Coronary artery (tissue), 2 donors: Measurements from ENCODE around the gene C6orf58.

Source experiments
- DNase-seq: peaks from one replicate; pipeline ENCODE4 v3.0.0-alpha.2; 2017; ENCODE audit warnings: low spot score
- H3K27ac ChIP-seq, 2 donors: fragments of 200-600 bp; sonication (generic); one replicate each; pipeline ENCODE4 v1.5.1; 2016 to 2019
- H3K4me3 ChIP-seq: fragments of 200-600 bp; sonication (generic); 2 replicates; pipeline ENCODE4 v1.5.1; 2016; ENCODE audit warnings: mild to moderate bottlenecking, moderate library complexity
- TF ChIP-seq, protein P1 (sequence below): fragments of 200-600 bp; sonication (generic); IDR thresholded peaks from one replicate; pipeline ENCODE4 v1.5.1; 2019; ENCODE audit warnings: antibody characterized with exemption

C6orf58 gene

GRCh38 chr6:127576874-127577273 lies at the start of gene C6orf58:
C6orf58 (plus strand) TSS chr6:127577174; CDS start chr6:127577186, 12 bp downstream.
- Histone ChIP-seq H3K27ac (no peak within 1 kb of the TSS), H3K4me3 (no peak within 1 kb of the TSS)
- TF ChIP-seq, protein P1, sequence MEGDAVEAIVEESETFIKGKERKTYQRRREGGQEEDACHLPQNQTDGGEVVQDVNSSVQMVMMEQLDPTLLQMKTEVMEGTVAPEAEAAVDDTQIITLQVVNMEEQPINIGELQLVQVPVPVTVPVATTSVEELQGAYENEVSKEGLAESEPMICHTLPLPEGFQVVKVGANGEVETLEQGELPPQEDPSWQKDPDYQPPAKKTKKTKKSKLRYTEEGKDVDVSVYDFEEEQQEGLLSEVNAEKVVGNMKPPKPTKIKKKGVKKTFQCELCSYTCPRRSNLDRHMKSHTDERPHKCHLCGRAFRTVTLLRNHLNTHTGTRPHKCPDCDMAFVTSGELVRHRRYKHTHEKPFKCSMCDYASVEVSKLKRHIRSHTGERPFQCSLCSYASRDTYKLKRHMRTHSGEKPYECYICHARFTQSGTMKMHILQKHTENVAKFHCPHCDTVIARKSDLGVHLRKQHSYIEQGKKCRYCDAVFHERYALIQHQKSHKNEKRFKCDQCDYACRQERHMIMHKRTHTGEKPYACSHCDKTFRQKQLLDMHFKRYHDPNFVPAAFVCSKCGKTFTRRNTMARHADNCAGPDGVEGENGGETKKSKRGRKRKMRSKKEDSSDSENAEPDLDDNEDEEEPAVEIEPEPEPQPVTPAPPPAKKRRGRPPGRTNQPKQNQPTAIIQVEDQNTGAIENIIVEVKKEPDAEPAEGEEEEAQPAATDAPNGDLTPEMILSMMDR: no peak
- no peak for DNase-seq

DNA sequence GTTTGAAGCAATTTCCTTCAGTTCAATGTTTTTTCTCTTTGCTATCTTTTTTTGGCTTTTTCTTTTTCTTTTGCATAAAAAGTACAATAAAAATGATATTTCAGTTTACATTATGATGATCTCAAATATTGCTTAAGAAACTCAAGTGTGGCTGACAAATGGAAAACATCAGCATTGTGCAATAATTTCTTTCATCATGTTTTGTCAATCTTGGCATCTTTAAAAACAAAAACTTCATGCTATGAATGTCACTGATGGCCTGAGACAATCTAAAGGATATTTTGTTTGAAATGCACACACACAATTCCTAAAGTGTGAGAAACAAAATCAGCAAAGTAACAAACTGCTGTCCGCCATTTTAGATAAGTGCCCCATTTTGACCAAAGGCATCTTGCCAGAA lies 44.0 kb upstream of the C6orf58 start:
- TF ChIP-seq, protein P1: no peak
- no peak for DNase-seq

GRCh38 chr6:127533736-127534135 lies 43.2 kb upstream of the C6orf58 start:
- Histone ChIP-seq H3K27ac (no peak overlapping the region), H3K4me3 (no peak overlapping the region)
- TF ChIP-seq, protein P1: no peak
- DNase-seq: no peak

More for the DNA sequence above, 44.0 kb upstream of the C6orf58 start:
- no peak overlapping the region for H3K4me3 ChIP-seq
- no peak overlapping the region for H3K27ac ChIP-seq

- Histone ChIP-seq H3K27ac (no peak overlapping the region), H3K4me3 (no peak overlapping the region)
- DNase-seq: no peak
- TF ChIP-seq, protein P1: no peak
Measured at GRCh38 chr6:127538750-127539264, 38.2 kb upstream of the C6orf58 start.

- TF ChIP-seq, protein P1: no peak
- DNase-seq: no peak
- Histone ChIP-seq H3K27ac (no peak overlapping the region), H3K4me3 (no peak overlapping the region)
Measured at GRCh38 chr6:127539272-127539671, 37.7 kb upstream of the C6orf58 start.

DNA sequence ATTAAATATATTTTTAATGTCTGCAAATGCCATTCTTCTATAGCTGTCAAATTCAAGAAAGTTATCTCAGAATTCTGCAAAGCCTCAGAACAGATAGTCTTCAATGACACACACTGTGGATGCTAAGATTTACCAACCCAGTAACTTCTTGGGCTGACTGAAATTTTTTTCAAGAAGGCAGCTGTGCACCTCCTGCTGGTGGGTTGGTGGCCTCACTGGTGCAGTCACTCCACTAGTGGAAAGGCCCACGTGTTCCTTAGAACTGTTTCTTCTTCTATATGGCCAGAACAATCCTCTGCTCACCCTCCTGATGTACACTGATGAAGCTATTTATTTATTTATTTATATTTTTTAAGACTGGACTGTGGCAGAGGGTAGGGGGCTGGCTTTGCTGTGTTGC lies 29.8 kb upstream of the C6orf58 start:
- DNase-seq: no peak
- Histone ChIP-seq H3K27ac (no peak overlapping the region), H3K4me3 (no peak overlapping the region)
- TF ChIP-seq, protein P1: no peak

DNA sequence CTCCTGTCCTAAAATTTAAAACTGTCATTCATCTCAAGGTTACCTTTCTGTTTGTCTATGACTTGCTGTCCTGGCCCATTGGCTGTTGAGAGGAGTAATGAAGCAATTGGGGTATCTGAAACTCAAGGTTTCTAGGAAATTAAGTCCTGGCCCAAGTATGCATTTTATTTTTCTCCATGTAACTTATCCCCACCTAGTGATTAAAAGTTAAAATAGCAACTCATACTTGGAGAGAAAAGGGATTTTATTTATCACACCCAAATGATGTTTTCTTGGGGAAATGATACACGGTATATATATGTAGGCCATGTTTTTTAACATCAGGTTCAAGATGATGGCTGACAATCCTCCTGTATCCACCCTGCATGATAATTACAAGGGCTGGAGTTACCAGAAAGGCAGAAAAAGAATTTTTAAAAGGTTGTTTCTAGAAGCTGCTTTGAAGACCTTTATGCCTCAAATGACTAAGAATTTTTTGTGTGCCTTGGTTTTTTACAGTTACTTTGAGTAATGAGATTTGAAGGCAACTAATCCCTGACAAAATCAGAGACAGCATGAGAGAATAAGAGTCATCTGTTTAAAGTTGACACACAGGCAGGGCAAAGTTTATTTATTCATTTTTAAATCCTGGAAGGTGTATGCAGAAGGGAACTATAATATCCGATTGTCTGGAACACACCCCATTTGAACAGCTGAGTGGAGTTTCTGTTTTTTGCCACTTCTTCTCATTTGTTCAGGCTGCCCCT lies 28.9 kb upstream of the C6orf58 start:
- TF ChIP-seq, protein P1: no peak
- no peak overlapping the region for H3K27ac ChIP-seq
- H3K4me3 ChIP-seq: no peak overlapping the region
- no peak for DNase-seq
